ENCODE results near the gene CFB.

The CFB gene

DNA sequence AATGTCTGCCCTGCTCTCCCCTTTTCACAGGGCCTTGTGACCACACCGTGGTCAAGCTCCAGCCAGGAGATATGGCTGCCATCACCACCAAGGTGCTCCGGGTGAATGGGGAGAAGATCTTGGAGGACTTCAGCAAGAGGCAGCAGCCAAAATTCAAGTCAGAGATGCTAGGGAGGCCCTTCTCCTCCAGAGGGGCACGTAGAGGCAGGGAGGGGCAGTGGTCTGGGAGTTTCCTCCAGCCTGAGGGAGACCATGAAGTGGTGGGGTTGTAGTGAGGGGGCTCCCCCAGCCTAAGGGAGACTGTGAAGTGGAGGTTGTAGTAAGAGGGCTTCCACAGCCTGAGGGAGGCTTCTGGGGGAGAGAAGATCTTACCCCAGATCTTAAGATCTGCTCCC lies 22.0 kb downstream of the CFB start:
- no peak for TF ChIP-seq POLR2AphosphoS5 (IDR thresholded peaks at IDR 0.05; ENCODE audit: low read depth)
- TF ChIP-seq SPI1 (IDR thresholded peaks at IDR 0.05; ENCODE audit: borderline replicate concordance, low read depth) = no peak
- TF ChIP-seq, protein P1, sequence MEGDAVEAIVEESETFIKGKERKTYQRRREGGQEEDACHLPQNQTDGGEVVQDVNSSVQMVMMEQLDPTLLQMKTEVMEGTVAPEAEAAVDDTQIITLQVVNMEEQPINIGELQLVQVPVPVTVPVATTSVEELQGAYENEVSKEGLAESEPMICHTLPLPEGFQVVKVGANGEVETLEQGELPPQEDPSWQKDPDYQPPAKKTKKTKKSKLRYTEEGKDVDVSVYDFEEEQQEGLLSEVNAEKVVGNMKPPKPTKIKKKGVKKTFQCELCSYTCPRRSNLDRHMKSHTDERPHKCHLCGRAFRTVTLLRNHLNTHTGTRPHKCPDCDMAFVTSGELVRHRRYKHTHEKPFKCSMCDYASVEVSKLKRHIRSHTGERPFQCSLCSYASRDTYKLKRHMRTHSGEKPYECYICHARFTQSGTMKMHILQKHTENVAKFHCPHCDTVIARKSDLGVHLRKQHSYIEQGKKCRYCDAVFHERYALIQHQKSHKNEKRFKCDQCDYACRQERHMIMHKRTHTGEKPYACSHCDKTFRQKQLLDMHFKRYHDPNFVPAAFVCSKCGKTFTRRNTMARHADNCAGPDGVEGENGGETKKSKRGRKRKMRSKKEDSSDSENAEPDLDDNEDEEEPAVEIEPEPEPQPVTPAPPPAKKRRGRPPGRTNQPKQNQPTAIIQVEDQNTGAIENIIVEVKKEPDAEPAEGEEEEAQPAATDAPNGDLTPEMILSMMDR (IDR thresholded peaks at IDR 0.05; ENCODE audit: insufficient read depth, low read length) = no peak
- no peak for DNase-seq (ENCODE audit: low read depth in 1 of 2, low spot score in 1 of 2)
- H3K4me3 ChIP-seq (replicated peaks; ENCODE audit: insufficient read depth, low read length) = no peak overlapping the region
- H3K27me3 ChIP-seq (ENCODE audit: insufficient read depth, poor library complexity, severe bottlenecking) = no peaks in the 10 kb centered on the region
- H3K27ac ChIP-seq (replicated peaks) = no peak overlapping the region

DNA sequence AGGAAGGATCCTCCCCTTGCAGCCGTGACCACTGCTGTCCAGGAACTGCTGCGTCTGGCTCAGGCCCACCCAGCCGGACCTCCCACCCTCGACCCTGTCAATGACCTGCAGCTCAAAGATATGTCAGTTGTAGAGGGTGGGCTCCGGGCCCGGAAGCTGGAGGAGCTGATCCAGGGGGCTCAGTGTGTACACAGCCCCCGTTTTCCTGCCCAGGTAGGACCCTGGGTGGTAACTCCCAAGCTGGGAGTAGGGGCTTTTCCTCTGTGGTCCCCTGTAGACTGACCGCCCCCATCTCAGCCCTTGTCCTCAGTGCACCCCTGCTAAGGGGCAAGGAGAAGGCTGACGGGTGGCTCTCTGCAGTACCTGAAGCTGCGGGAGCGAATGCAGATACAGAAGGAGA lies 22.4 kb downstream of the CFB start:
- H3K27me3 ChIP-seq (ENCODE audit: insufficient read depth, poor library complexity, severe bottlenecking) = no peaks in the 10 kb centered on the region
- H3K4me3 ChIP-seq (replicated peaks; ENCODE audit: insufficient read depth, low read length) = no peak overlapping the region
- no peak for DNase-seq (ENCODE audit: low read depth in 1 of 2, low spot score in 1 of 2)
- TF ChIP-seq POLR2AphosphoS5 (IDR thresholded peaks at IDR 0.05; ENCODE audit: low read depth) = no peak
- TF ChIP-seq, protein P1 (IDR thresholded peaks at IDR 0.05; ENCODE audit: insufficient read depth, low read length) = no peak
- TF ChIP-seq SPI1 (IDR thresholded peaks at IDR 0.05; ENCODE audit: borderline replicate concordance, low read depth) = no peak
- TF ChIP-seq GABPA (IDR thresholded peaks at IDR 0.05; ENCODE audit: low read depth) = no peak
- TF ChIP-seq, protein P2, sequence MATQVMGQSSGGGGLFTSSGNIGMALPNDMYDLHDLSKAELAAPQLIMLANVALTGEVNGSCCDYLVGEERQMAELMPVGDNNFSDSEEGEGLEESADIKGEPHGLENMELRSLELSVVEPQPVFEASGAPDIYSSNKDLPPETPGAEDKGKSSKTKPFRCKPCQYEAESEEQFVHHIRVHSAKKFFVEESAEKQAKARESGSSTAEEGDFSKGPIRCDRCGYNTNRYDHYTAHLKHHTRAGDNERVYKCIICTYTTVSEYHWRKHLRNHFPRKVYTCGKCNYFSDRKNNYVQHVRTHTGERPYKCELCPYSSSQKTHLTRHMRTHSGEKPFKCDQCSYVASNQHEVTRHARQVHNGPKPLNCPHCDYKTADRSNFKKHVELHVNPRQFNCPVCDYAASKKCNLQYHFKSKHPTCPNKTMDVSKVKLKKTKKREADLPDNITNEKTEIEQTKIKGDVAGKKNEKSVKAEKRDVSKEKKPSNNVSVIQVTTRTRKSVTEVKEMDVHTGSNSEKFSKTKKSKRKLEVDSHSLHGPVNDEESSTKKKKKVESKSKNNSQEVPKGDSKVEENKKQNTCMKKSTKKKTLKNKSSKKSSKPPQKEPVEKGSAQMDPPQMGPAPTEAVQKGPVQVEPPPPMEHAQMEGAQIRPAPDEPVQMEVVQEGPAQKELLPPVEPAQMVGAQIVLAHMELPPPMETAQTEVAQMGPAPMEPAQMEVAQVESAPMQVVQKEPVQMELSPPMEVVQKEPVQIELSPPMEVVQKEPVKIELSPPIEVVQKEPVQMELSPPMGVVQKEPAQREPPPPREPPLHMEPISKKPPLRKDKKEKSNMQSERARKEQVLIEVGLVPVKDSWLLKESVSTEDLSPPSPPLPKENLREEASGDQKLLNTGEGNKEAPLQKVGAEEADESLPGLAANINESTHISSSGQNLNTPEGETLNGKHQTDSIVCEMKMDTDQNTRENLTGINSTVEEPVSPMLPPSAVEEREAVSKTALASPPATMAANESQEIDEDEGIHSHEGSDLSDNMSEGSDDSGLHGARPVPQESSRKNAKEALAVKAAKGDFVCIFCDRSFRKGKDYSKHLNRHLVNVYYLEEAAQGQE (IDR thresholded peaks at IDR 0.05; ENCODE audit: insufficient replicate concordance, low read depth) = no peak
- no peak overlapping the region for H3K27ac ChIP-seq (replicated peaks)

DNA sequence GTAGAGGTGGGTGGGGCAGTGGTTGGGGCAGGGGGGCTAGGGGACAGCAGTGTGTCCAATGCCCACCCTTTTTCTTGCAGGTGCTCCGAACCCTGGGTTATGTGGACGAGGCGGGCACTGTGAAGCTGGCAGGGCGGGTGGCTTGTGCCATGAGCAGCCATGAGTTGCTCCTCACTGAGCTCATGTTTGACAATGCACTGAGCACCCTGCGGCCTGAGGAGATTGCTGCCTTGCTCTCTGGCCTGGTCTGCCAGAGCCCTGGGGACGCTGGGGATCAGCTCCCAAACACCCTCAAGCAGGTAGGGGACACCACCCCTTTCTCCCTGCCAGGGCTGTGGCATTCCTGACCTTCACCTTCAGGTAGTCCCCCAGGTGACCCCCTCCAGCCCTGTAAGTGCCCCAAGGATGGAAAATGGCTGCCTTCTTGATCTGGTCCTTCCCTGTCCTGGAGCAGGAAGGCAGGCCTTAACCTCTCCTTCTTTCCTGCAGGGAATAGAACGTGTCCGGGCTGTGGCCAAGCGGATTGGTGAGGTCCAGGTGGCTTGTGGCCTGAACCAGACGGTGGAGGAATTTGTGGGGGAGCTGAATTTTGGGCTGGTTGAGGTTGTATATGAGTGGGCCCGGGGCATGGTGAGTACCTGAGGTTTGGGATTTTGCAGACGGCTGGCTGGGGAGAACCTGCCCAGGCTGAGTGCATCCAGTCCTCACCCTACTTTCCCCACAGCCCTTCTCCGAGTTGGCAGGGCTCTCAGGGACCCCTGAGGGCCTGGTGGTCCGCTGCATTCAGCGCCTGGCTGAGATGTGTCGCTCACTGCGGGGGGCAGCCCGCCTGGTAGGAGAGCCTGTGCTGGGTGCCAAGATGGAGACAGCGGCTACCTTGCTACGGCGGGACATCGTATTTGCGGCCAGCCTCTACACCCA lies 23.2 kb downstream of the CFB start:
- Histone ChIP-seq H3K4me3 (replicated peaks; ENCODE audit: insufficient read depth, low read length) (no peak overlapping the region), H3K27ac (replicated peaks) (no peak overlapping the region)

DNA sequence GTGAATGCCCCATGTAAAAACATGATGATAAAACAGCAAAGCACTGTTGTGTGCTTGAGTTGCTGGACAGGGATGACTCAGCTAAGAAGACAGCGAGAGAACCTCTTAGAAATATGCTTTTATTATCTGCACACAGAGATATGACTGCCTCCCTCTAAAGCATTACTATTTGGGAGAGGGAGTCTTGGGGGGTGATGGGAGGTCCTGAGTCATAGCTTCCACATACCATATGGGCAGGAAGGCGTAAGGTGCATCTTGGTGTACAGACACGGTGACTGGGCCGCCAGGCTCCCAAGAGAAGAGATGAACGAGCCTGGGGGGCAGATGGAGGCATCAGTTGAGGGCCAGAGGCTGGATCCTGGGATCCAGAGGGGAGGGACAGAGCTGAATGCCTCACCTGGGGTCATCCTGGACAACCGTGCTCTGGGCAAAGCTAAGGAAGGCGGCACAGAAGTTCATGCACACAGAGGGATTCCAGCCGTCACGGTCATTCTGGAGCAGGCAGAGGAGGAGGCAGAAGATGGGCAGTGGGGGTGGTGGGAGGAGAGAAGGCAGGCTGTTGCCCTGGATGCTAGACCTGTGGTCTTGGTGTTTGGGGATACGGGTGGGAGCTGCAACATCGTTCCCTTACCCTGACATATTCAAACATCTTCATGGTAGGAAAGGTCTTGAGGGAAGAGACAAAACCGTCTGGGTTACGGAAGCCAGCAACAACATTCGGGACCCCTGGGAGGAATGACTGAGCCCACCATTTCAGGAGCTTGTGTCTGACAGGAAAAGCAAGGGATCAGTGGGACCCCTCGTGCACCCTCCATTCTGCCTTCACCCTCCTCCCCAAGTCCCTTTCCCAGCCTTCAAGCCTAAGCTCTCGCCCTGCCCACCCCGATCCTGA lies 24.1 kb downstream of the CFB start:
- Histone ChIP-seq H3K27ac (replicated peaks) (no peak overlapping the region), H3K27me3 (ENCODE audit: insufficient read depth, poor library complexity, severe bottlenecking) (no peaks in the 10 kb centered on the region), H3K4me3 (replicated peaks; ENCODE audit: insufficient read depth, low read length) (peak overlapping the region; percentile 82)
- no peak for DNase-seq (ENCODE audit: low read depth in 1 of 2, low spot score in 1 of 2)
- TF ChIP-seq GABPA (IDR thresholded peaks at IDR 0.05; ENCODE audit: low read depth) = no peak

More for the DNA sequence above, 23.2 kb downstream of the CFB start:
- H3K27me3 ChIP-seq (ENCODE audit: insufficient read depth, poor library complexity, severe bottlenecking) = no peaks in the 10 kb centered on the region
- no peak for DNase-seq (ENCODE audit: low read depth in 1 of 2, low spot score in 1 of 2)
- TF ChIP-seq, protein P1 (IDR thresholded peaks at IDR 0.05; ENCODE audit: insufficient read depth, low read length) = no peak
- no peak for TF ChIP-seq SPI1 (IDR thresholded peaks at IDR 0.05; ENCODE audit: borderline replicate concordance, low read depth)

All from HL-60 (cell line).